ENCODE results near the gene VPS33A.
"Not testable (repeated sequence)": the region's sequence is repeated elsewhere in the genome, so short reads cannot be mapped to it uniquely, and the experiment has no call there.

The VPS33A gene

DNA sequence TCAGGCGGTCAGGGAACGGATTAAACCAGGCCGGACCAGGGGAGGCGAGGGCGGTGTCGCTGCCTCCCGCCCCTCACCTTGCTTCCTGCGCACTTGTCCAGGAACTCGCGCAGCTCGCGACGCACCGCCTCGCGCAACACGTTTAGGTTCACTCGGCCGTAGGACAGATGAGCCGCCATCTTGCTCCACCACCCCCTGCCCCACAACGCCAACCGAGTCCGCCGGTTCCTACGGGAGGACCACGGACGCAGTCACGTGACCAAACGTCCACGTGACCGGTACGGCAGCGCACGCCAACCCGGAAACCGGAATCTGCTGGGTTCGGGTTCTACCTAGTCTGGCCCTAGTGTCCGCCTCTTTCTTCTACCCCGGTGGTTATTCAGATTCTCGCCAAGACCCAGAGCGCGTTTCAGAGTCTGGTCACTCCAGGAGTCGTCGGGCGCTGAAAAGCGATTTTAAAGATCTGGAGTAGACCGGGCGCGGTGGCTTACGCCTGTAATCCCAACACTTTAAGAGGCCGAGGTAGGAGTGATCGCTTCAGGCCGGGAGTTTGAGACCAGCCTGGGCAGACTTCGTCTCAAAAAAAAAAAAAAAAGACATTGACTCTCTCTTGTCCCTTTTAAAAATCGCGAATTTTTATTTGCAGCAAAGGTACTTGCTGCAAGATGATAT lies at the start of gene VPS33A:
Gene VPS33A (minus strand): TSS at position 265 of the 672 bp plus-strand sequence. CDS start 86 bp downstream, at position 179.
- peak; percentile 87 for DNase-seq

DNA sequence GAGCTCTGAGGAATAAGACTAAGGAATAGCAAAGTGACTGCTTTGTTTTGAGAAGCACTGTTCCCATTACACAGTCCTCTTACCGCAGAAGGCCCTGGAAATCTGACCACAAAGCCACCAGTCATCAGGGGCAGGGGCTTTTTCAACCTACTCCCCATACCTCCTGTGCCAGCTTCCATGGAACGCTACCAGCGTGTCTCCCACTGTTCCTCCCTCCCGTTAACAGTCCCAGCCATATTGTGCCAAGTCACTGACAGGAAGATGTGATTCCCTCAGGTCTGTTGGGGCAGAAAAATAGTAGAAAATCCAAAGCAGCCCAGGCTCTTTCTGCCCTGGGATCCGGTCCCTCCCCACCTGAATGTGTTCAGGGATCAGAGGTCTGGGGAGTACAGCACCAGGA lies 46.6 kb upstream of the VPS33A start:
- DNase-seq = no peak

DNA sequence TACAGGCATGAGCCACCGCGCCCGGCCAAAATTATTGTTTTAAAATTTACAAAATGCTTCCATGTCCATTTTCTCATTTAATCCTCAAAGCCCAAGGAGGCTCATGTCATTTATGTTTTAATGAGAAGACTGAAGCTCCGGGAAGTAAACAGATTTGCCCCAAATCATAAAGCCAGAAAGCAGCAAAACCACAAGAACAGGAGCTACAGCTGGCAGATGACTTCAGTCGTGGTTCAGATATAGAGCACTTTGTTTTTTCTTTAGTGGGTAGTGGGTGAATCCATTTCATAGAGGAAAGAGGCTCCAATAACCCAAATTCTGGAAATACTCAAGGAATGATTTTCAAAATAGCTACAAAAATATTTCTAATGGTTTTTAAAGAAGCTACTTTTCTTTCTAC lies 45.4 kb upstream of the VPS33A start:
- no peak for DNase-seq

DNA sequence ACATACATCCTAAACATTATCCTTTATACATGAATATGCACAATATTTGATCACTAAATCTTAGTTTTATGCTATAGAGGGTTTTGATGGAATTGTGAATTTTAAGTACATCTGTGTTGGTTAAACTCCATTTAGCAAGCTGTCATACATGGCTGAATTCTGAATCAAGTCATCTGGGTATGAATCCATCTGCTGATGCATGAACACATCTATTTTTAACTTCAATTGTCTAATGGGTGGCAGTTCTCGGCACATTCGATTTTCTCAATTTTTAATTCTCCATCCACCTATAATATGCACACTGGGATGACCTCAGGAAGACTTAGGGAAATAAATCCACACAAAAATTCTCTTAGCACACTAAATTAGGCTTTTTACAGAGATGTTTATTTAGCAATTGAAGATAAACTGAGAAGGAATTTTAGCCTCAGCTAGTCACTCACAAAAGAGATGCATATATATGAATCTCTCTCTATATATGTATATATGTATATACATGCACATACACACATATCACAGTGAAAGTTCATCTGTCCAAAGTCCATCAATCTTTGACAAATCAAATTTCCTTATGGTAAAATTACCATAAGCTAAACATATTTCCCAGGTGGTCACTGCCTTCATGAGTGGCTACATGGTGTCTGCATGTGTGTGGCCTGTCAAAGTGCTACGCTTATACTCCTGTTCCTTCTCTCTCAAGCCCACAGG lies 44.5 kb upstream of the VPS33A start:
- DNase-seq = no peak

DNA sequence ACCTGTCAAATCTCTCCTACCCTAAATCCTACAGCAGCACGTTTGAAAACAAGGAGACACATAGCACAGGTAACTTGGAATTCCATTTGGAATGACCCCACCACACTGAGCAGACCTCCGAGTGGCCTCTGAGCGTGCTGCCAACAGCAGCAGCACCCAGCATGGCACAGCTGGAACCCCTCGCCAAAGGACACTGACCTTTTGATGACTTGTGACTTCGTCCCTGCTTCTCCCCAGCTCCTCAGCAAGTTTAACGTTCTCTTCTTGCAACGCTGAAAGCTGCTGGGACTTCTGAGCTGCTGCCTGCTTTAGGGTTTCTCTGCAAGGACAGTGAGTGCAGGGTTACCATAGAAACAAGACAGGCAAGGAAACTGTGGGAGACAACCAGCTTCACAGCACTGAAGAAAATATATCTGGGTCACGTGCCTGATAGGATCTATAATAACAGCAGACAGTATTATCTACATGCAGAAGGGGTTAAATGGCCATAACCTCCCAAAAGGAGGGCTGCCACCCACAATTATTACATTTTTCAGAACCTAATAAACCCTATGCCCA lies 43.3 kb upstream of the VPS33A start:
- DNase-seq = no peak

DNA sequence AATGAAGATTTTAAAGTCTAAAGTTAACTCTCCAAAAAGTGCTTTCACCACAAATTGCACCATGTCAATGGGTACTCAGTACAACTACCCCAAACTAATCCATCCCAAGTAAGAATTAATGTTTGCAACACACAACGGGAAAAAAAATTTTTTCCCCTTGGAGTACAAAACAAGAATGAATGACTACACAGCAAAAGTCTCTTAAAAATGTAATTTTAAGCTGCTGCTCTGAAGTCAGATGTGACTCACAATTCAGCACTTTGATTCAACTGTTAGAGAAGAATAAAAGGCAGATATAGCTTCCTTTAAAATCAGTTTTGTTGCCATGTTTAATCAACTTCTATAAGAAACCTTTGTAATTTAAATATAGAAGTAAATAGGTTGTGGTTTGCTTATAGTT lies 42.5 kb upstream of the VPS33A start:
- no peak for DNase-seq

DNA sequence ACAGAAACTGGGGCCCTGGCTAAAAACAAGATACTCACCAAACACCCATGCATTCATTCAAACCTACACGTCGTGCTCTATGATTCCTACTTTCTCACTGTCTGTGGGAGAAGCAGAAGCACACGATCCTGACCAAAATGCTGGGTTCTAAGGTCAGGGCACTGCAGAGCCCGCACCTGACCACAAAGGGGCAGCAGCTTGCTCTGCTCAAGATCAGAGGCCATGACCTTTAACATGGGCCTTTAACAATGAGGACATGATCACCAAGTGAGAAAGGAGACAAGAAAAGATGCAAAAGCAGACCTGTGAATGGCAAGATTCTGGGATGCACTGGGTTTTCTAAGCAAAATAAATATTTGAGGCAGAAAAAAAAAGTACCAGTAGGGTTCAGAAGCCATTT lies 40.1 kb upstream of the VPS33A start:
- no peak for DNase-seq

DNA sequence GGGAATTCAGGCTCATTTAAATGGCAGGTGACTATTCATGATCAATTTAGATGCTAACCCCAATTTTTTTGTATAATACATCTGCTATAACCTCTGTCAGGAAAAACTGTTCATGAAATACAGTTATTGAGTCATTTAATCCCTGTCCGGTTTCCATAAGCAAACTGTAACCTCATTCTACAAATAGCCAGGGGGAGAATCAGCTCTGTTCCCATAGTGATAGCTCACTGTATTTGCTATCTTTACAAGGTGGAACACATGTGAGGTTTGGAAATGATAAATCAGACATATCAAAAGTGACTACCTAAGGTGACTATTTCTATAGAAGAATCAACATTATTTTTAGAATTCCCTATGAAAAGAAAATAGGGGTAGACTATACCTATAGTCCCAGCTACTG lies 38.6 kb upstream of the VPS33A start:
- DNase-seq = no peak

DNA sequence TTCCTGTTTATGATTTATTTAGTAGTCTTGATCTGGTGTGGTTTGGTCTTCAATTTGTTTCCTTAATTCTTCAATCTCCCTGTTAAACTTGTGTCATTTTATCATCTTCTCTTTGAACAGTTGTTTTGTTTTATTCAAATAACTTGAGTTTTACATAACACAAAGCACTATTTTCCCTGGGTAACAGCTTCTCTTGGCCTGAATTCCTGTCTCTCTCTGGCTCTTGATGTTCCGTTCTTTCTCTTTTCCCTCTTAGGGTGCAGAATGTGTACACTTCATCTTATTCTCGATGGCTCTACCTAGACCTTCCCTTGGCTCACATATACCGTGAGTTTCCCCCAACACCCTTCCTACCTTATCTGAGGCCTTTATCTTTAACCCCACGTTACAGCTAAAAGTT lies 36.8 kb upstream of the VPS33A start:
- no peak for DNase-seq

DNA sequence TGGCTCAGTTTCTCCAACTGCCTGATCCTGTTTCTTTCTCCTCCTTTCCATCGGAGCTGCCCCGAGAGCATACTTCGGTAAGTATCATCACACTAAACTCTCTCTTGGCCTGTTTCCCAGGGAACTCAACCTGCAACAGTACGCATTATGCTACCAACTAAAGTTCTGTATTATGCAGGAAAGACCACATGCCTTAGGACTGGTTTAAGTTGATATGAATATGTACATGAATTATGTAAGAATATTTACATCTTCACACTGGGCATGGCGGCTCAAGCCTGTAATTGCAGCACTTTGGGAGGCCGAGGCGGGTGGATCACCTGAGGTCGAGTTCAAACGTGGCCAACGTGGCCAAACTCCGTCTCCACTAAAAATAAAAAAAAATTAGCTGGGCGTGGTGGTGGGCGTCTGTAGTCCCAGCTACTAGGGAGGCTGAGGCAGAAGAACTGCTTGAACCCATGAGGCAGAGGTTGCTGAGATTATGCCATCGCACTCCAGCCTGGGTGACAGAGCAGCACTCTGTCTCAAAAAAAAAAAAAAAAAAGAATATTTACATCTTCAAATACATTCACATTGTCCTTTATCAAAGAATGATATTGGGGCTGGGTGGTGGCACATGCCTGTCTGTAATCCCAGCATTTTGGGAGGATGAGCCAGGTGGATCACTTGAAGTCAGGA lies 31.9 kb upstream of the VPS33A start:
- no peak for DNase-seq

DNA sequence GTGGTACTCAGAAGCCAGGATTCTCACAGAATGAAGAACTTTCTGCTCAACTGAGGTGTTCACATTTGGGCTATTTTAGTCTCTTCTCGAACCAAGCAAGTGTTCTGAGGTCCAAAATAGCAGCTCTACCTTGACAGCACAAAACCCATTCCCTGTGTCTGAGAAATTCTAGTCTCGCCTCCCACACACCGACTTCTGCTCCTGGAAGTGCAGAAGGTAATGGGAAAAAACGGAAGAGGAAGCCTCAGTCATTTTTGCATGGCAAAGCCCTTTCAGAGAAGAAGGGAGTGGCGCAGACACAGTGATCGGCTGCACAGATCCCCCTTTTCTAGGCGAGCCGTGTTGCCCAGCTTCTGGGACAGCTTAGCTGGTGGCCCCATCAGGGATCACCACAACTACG lies 31.2 kb upstream of the VPS33A start:
- DNase-seq = no peak

DNA sequence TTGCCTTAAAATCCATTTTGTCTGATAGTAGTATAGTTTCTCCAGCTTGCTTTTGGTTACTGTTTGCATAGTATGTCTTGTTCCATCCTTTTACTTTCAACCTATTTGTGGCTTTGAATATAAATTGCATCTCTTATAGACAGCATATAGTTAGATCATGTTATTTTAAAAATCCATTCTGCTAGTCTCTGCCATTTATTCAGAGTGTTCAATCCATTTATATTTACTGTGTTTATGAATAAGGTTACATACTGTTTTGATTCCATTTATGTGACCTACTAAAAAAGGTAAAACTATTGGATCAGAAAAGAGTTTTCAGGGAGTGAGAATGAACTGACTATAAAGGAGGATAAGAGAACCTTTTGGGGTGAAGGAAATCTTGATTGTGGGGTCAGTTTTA lies 29.6 kb upstream of the VPS33A start:
- DNase-seq = no peak

DNA sequence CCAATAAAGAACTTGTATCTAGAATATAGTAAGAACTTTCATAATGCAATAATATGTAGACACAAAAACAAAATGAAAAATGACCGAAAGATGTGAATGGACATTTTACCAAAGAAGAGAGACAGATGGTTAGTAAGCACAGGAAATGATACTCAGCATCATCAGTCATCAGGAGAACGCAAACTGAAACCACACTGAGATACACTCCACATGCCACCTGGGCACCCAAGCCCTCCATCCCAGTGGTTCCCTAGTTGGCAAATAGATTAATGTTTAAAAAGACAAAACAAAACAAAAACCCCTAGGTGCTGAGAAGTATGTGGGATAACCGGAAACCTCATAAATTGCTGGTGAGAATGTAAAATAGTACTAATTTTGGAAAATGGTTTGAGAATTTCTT lies 26.8 kb upstream of the VPS33A start:
- no peak for DNase-seq

DNA sequence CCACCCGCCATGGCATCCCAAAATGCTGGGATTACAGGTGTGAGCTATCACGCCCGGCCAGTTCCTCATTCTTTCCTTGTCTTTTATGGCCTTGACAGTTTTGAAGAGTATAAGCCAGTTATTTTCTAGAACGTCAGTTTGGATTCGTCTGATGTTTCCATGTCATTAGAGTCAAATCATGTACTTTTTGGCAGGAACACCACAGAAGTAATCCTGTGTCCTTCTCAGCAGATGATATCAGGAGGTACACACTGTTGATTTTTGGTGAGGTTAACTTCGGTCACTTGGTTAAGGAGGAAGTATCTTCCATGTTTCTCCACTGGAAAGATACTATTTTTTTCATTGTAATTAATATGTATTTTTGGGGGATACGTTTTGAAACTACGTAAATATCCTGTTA lies 25.1 kb upstream of the VPS33A start:
- DNase-seq = no peak

DNA sequence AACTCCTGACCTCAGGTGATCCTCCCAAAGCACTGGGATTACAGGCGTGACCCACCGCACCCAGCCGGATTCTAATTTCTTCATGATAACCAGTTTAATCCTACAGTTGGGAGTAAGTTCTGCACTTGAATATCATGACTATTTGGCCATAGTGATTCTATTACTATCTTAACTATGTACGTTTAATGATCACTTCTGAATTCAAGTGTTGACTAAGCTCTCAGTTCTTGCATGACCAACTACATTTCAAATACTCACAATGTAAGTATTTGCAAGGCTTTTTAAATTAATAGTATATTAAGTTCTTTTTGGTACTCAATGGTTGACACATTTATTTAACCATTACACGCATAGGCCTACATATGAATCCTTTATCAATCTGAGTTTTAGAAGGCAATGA lies 17.4 kb upstream of the VPS33A start:
- no peak for DNase-seq

DNA sequence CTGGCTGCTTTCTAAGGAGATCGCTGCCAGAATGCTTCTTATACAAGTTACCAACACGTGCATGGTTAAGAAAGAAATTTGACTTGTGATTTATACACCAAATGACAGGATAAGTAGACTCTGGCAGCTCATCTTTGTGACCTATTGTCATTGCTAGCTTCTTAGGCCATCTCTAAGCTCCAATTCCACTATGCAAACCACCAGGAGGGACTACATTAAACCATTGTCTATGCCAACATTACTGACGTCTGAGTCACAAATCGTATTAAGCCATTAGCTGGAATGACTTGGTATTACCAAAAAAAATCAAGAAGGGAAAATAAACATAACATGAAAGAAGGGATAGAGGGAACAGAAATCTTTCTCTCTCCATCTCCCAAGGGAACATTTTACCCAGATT lies 15.8 kb upstream of the VPS33A start:
- DNase-seq = no peak

DNA sequence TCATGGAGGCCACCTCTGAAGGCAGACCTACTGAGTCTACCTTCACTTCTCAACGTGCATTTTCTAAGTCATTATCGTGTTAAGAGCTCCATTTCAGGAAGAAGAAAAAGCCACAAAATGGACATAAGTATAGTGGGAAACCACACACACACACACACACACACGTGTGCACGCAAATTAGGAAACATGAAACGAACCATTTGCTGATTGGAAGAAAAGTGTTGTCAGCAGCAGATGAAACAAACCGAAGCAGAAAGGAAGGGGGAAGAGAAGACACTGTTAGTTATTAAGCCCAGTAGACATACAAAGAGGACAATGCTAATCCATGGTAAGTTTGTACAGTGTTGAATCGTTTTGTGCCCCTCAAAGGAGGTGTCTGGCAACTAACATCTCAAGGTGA lies 9.9 kb upstream of the VPS33A start:
- DNase-seq = no peak

DNA sequence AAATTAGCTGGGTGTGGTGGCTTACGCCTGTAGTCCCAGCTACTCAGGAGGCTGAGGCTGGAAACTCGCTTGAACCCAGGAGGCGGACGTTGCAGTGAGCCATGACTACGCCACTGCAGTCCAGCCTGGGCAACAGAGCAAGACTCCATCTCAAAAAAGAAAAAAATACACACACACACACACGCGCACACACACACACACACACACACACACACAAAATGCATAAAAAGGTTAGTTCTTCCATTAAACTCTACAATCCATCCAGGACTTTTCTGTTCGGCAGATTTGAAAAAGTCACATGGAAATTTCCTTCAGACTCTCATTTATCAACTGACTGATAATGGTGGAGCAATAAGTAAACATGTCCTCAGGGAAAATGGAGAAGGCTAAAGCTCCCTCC lies 9.2 kb upstream of the VPS33A start:
- DNase-seq = no peak

DNA sequence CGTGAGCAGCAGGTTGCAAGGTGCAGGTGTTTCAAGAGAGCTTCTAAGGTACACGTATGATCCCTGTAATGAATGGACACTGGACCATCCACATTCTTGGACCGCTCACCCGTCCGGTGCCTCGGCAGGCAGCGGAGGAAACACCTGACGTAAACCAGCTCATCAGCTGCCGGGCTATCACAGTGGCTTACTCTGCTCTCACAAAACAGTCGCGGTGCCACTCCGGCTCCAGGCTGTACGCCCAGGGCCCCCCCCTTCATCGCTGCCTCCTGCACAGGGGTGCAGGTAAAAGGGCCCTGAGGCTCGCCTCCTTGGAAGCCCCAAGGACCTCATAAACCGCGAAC lies 436 bp downstream of the VPS33A start:
- no peak for DNase-seq

DNA sequence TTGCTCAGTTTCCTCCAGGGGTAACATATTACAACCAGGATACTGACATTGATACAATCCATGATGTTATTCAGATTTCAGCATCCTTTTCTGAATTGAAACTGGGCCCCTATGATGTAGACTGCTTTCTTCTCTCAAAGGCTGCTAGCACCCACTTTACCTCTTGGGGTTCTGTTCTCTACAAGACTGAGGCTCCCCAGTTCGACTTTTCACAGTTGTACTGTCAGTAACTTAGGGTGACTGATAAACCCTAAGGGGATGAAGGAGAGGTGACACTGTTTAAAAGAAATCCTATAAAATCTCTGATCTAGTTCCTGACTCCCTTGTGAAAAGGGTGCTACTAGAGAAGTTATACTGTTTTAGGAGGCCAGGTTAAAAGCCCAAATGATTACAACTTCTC lies 818 bp downstream of the VPS33A start:
- DNase-seq = no peak

DNA sequence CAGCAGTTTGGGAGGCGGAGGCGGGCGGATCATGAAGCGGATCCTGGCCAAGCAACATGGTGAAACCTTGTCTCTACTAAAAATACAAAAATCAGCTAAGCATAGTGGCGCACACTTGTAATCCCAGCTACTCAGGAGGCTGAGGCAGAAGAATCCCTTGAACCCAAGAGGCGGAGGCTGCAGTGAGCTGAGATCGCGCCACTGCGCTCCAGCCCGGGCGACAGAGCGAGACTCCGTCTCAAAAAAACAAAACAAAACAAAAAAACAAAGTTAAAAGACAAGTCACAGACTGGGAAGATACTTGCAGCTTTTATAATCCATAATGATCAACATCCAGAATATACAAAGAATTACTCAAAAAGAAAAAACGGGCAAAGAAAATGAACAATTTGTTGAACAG lies 5.6 kb downstream of the VPS33A start:
- DNase-seq = not testable (repeated sequence)

DNA sequence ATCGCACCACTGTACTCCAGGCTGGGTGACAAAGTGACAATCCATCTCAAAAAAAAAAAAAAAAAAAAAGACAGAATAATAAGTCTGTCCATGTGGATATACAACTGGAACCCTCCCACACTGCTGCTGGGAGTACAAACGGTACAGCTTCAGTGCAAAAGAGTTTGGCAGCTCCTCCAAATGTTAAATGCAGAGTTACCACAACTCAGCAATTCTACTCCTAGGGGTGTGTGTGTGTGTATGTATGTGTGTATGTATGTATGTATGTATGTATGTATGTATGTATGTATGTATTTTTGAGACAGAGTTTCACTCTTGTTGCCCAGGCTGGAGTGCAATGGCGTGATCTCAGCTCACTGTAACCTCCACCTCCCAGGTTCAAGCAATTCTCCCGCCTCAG lies 7.4 kb downstream of the VPS33A start:
- not testable (repeated sequence) for DNase-seq

DNA sequence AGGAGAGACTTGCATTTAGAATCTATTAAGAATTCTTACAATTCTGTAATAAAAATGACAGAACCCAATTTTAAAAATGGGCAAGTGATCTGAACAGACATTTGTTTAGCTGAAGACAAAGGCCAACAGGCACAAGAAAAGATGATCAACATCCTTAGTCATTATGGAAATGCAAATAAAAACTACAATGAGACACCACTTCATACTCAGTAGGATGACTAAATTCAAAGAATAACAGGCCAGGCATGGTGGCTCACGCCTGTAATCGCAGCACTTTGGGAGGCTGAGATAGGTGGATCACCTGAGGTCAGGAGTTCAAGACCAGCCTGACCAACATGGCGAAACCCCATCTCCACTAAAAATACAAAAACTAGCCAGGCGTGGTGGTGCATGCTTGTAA lies 7.8 kb downstream of the VPS33A start:
- not testable (repeated sequence) for DNase-seq

DNA sequence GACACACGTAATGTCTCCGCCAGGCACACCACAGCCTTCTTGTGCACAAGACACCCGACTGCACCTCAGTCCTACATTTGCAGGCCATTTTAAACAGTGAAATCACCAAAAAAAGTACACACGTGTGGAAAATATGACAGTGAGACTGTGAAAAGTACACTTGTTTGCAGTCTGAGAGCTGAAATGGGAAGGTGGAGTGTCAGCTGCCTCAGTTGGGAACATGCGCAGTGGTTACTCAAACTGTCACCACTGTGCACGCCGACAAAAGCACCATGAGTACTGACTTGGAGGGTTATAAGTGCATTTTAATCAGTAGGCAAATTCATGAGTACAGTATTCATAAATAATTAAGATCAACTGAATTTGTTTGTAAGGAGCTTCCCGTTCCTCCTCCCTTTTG lies 15.8 kb downstream of the VPS33A start:
- no peak for DNase-seq
